Trophoblast cell (in vitro differentiated cells and primary cell): ENCODE measurements around the gene MYH11.

Source experiments
- DNase-seq, 2 donors: peaks; one replicate each; pipeline ENCODE4 v3.0.0-alpha.2; 2016
- H2AFZ ChIP-seq: 2 replicates; pipeline ENCODE4 v1.6.1; 2013; ENCODE audit warnings: low read length, moderate library complexity, mild to moderate bottlenecking; ENCODE audit not compliant: insufficient read depth, poor library complexity
- H2AK5ac ChIP-seq: 2 replicates; pipeline ENCODE4 v1.6.1; 2013; ENCODE audit warnings: mild to moderate bottlenecking, low read length
- H2BK120ac ChIP-seq: 2 replicates; pipeline ENCODE4 v1.6.1; 2013; ENCODE audit warnings: low read length, mild to moderate bottlenecking, moderate library complexity; ENCODE audit not compliant: insufficient read depth, poor library complexity
- H2BK12ac ChIP-seq: 2 replicates; pipeline ENCODE4 v1.6.1; 2013; ENCODE audit warnings: mild to moderate bottlenecking, low read length, moderate library complexity
- H2BK5ac ChIP-seq: 2 replicates; pipeline ENCODE4 v1.6.1; 2013; ENCODE audit warnings: low read length, low read depth, moderate library complexity, mild to moderate bottlenecking; ENCODE audit not compliant: poor library complexity
- H3K14ac ChIP-seq: 2 replicates; pipeline ENCODE4 v1.6.1; 2013; ENCODE audit warnings: mild to moderate bottlenecking, low read length
- H3K18ac ChIP-seq: 2 replicates; pipeline ENCODE4 v1.6.1; 2013; ENCODE audit warnings: mild to moderate bottlenecking, low read length
- H3K23ac ChIP-seq: 2 replicates; pipeline ENCODE4 v1.6.1; 2013; ENCODE audit warnings: low read length
- H3K27ac ChIP-seq: 2 replicates; pipeline ENCODE4 v1.5.1; 2013; ENCODE audit warnings: low read depth, mild to moderate bottlenecking, inconsistent platforms, low read length, moderate library complexity
- H3K27me3 ChIP-seq: 2 replicates; pipeline ENCODE4 v1.6.1; 2013; ENCODE audit warnings: inconsistent platforms, mild to moderate bottlenecking, low read length, moderate library complexity; ENCODE audit not compliant: insufficient read depth
- H3K36me3 ChIP-seq, 2 experiments: 1 replicate in 1 of 2; 2 replicates in 1 of 2; pipeline ENCODE4 v1.6.1; 2013; ENCODE audit warnings: low read length in 2 of 2, mild to moderate bottlenecking in 2 of 2, moderate library complexity in 1 of 2; ENCODE audit not compliant: insufficient read depth in 2 of 2, control insufficient read depth in 1 of 2
- H3K4ac ChIP-seq: 2 replicates; pipeline ENCODE4 v1.6.1; 2013; ENCODE audit warnings: low read depth, mild to moderate bottlenecking, low read length, moderate library complexity
- H3K4me1 ChIP-seq, 2 experiments: 1 replicate in 1 of 2; 2 replicates in 1 of 2; pipeline ENCODE4 v1.6.1; 2013; ENCODE audit warnings: low read length in 2 of 2, mild to moderate bottlenecking in 2 of 2, moderate library complexity in 1 of 2; ENCODE audit not compliant: insufficient read depth in 2 of 2, control insufficient read depth in 1 of 2
- H3K4me2 ChIP-seq: 2 replicates; pipeline ENCODE4 v1.6.1; 2013; ENCODE audit warnings: inconsistent platforms, mild to moderate bottlenecking, low read length, moderate library complexity
- H3K4me3 ChIP-seq: 2 replicates; pipeline ENCODE4 v1.5.1; 2013; ENCODE audit warnings: mild to moderate bottlenecking, low read depth, low read length, inconsistent platforms
- H3K79me1 ChIP-seq: one replicate; pipeline ENCODE4 v1.6.1; 2013; ENCODE audit warnings: low read length
- H3K79me2 ChIP-seq: 2 replicates; pipeline ENCODE4 v1.6.1; 2013; ENCODE audit warnings: low read length, mild to moderate bottlenecking; ENCODE audit not compliant: control insufficient read depth, insufficient read depth, poor library complexity
- H3K9ac ChIP-seq: 2 replicates; pipeline ENCODE4 v1.6.1; 2013; ENCODE audit warnings: mild to moderate bottlenecking, low read length
- H3K9me3 ChIP-seq: 2 replicates; pipeline ENCODE4 v1.6.1; 2013; ENCODE audit warnings: low read depth, mild to moderate bottlenecking, control low read depth, inconsistent platforms, low read length; ENCODE audit not compliant: insufficient read depth
- H4K12ac ChIP-seq: 2 replicates; pipeline ENCODE4 v1.6.1; 2013; ENCODE audit warnings: low read depth, mild to moderate bottlenecking, low read length, moderate library complexity
- H4K8ac ChIP-seq: 2 replicates; pipeline ENCODE4 v1.6.1; 2013; ENCODE audit warnings: low read depth, mild to moderate bottlenecking, low read length, moderate library complexity
- H4K91ac ChIP-seq: one replicate; pipeline ENCODE4 v1.6.1; 2013; ENCODE audit warnings: low read depth, mild to moderate bottlenecking, low read length, moderate library complexity
- whole genome bisulfite sequencing: extraction: QIAGEN DNeasy Blood & Tissue Kit; methylation state at CpG from one replicate; pipeline ENCODE4 v1.1.7; 2013; ENCODE audit warnings: missing lambda C conversion rate; ENCODE audit not compliant: insufficient read length, insufficient coverage; ENCODE audit errors: extremely low coverage; 5-methylcytosine and 5-hydroxymethylcytosine counted together

The MYH11 gene

GRCh38 chr16:15881794-15882379 lies 25.1 kb upstream of the MYH11 start:
- DNase-seq: no peak
- Histone ChIP-seq H3K4me1 (no peaks in the 10 kb centered on the region), H4K12ac (no peak overlapping the region), H2AK5ac (no peak overlapping the region), H3K14ac (no peak overlapping the region), H4K91ac (no peak overlapping the region), H3K4ac (no peak overlapping the region), H2BK12ac (no peak overlapping the region), H3K4me2 (no peak overlapping the region), H3K4me3 (no peak overlapping the region), H2BK5ac (no peak overlapping the region), H3K36me3 (peaks cover 14 to 15% of the 10 kb centered on the region in 2 experiments), H3K23ac (no peak overlapping the region), H3K18ac (no peak overlapping the region), H2BK120ac (no peak overlapping the region), H4K8ac (no peak overlapping the region), H3K27me3 (no peaks in the 10 kb centered on the region), H3K79me2 (no peaks in the 10 kb centered on the region), H3K9me3 (no peaks in the 10 kb centered on the region), H3K79me1 (no peaks in the 10 kb centered on the region), H3K9ac (no peak overlapping the region), H3K27ac (no peak overlapping the region), H2AFZ (no peak overlapping the region)
- WGBS: no CpG with 5 or more reads among the region's 13 CpGs

GRCh38 chr16:15880434-15881308 lies 23.8 kb upstream of the MYH11 start:
- no peak overlapping the region for H4K8ac ChIP-seq
- no CpG with 5 or more reads among the region's 5 CpGs for WGBS
- no peak overlapping the region for H3K18ac ChIP-seq
- H3K4me2 ChIP-seq: no peak overlapping the region
- DNase-seq: no peak
- no peak overlapping the region for H3K4ac ChIP-seq
- H3K9ac ChIP-seq: no peak overlapping the region
- no peak overlapping the region for H4K91ac ChIP-seq
- no peak overlapping the region for H2BK5ac ChIP-seq
- no peaks in the 10 kb centered on the region for H3K79me1 ChIP-seq
- H3K79me2 ChIP-seq: no peaks in the 10 kb centered on the region
- no peak overlapping the region for H4K12ac ChIP-seq
- no peak overlapping the region for H3K27ac ChIP-seq
- no peak overlapping the region for H3K14ac ChIP-seq
- H2BK120ac ChIP-seq: no peak overlapping the region
- no peak overlapping the region for H2AFZ ChIP-seq
- H2BK12ac ChIP-seq: no peak overlapping the region
- peaks cover 14 to 17% of the 10 kb centered on the region in 2 experiments for H3K36me3 ChIP-seq
- H3K4me3 ChIP-seq: no peak overlapping the region
- H3K9me3 ChIP-seq: no peaks in the 10 kb centered on the region
- no peak overlapping the region for H3K23ac ChIP-seq
- no peaks in the 10 kb centered on the region for H3K27me3 ChIP-seq
- H2AK5ac ChIP-seq: no peak overlapping the region
- H3K4me1 ChIP-seq: no peaks in the 10 kb centered on the region

GRCh38 chr16:15879255-15879811 lies 22.5 kb upstream of the MYH11 start:
- Histone ChIP-seq H3K27ac (no peak overlapping the region), H3K14ac (no peak overlapping the region), H2AFZ (no peak overlapping the region), H2BK5ac (no peak overlapping the region), H2AK5ac (no peak overlapping the region), H3K36me3 (peaks cover 14 to 17% of the 10 kb centered on the region in 2 experiments), H3K4me3 (no peak overlapping the region), H3K9ac (no peak overlapping the region), H3K4me1 (no peaks in the 10 kb centered on the region), H3K4ac (no peak overlapping the region), H3K79me2 (no peaks in the 10 kb centered on the region), H2BK12ac (no peak overlapping the region), H3K23ac (no peak overlapping the region), H4K91ac (no peak overlapping the region), H3K79me1 (no peaks in the 10 kb centered on the region), H3K18ac (no peak overlapping the region), H2BK120ac (no peak overlapping the region), H3K4me2 (no peak overlapping the region), H3K9me3 (no peaks in the 10 kb centered on the region), H3K27me3 (no peaks in the 10 kb centered on the region), H4K12ac (no peak overlapping the region), H4K8ac (no peak overlapping the region)
- peak in 1 of 2 donors; percentile 18 for DNase-seq
- WGBS: no CpG with 5 or more reads among the region's 2 CpGs

GRCh38 chr16:15876503-15876902 lies 19.7 kb upstream of the MYH11 start:
- no peak overlapping the region for H3K4me2 ChIP-seq
- no peak overlapping the region for H2BK12ac ChIP-seq
- no peaks in the 10 kb centered on the region for H3K4me1 ChIP-seq
- no peak overlapping the region for H3K14ac ChIP-seq
- H3K79me2 ChIP-seq: no peaks in the 10 kb centered on the region
- H3K27ac ChIP-seq: no peak overlapping the region
- no peak overlapping the region for H4K91ac ChIP-seq
- H3K4me3 ChIP-seq: no peak overlapping the region
- H3K9ac ChIP-seq: no peak overlapping the region
- H2BK120ac ChIP-seq: no peak overlapping the region
- no peak overlapping the region for H2BK5ac ChIP-seq
- no peak overlapping the region for H2AK5ac ChIP-seq
- H3K23ac ChIP-seq: no peak overlapping the region
- no CpG with 5 or more reads among the region's 5 CpGs for WGBS
- H3K79me1 ChIP-seq: no peaks in the 10 kb centered on the region
- no peak overlapping the region for H4K8ac ChIP-seq
- no peaks in the 10 kb centered on the region for H3K27me3 ChIP-seq
- H3K9me3 ChIP-seq: no peaks in the 10 kb centered on the region
- H4K12ac ChIP-seq: no peak overlapping the region
- DNase-seq: no peak
- H3K18ac ChIP-seq: no peak overlapping the region
- peaks cover 8 to 10% of the 10 kb centered on the region in 2 experiments for H3K36me3 ChIP-seq
- no peak overlapping the region for H3K4ac ChIP-seq
- H2AFZ ChIP-seq: no peak overlapping the region
